Natural killer cell (primary cell): Measurements from ENCODE around the gene SPC24. TPM values are rescaled to one million over a fixed set of nuclear protein-coding genes. Genes with fewer than 3 reads are reported as not detected.
"Not testable (repeated sequence)": the region's sequence is repeated elsewhere in the genome, so short reads cannot be mapped to it uniquely, and the experiment has no call there.

Source experiments
- ATAC-seq, 3 donors: fragments of 150-1000 bp in 2 of 3; fragments of 200-7000 bp in 1 of 3; cut with Tn5 transposase; 1 replicate in 1 of 3; 2 replicates in 2 of 3; pipeline ENCODE4 v1.10.0; 2021; ENCODE audit warnings: mild to moderate bottlenecking in 2 of 3, moderate library complexity in 2 of 3
- DNase-seq, 2 donors: peaks; one replicate each; pipeline versions ENCODE4 v3.0.0 to v3.0.0-alpha.2; 2013 to 2021; ENCODE audit warnings: mixed read lengths in 1 of 2
- H3K27ac ChIP-seq: one replicate; pipeline ENCODE4 v1.5.1; 2013; ENCODE audit warnings: mild to moderate bottlenecking, low read length
- H3K27me3 ChIP-seq: one replicate; pipeline ENCODE4 v1.6.1; 2013; ENCODE audit warnings: low read length; ENCODE audit not compliant: control insufficient read depth, insufficient read depth
- H3K36me3 ChIP-seq: one replicate; pipeline ENCODE4 v1.6.1; 2013; ENCODE audit warnings: low read length; ENCODE audit not compliant: control insufficient read depth, insufficient read depth
- H3K4me1 ChIP-seq: one replicate; pipeline ENCODE4 v1.6.1; 2013; ENCODE audit warnings: low read length; ENCODE audit not compliant: control insufficient read depth, insufficient read depth
- H3K4me3 ChIP-seq: one replicate; pipeline ENCODE4 v1.5.1; 2013; ENCODE audit warnings: low read length
- H3K9me3 ChIP-seq: one replicate; pipeline ENCODE4 v1.6.1; 2013; ENCODE audit warnings: low read length; ENCODE audit not compliant: control insufficient read depth, insufficient read depth
- H3K27ac Mint-ChIP-seq, 2 donors: one replicate each; pipeline ENCODE4 v1.8.0; 2022; ENCODE audit warnings: mild to moderate bottlenecking in 2 of 2, mixed read lengths in 2 of 2, moderate library complexity in 1 of 2
- H3K27me3 Mint-ChIP-seq, 2 donors: one replicate each; pipeline ENCODE4 v1.8.0; 2022; ENCODE audit warnings: low read depth in 2 of 2, mixed read lengths in 2 of 2
- H3K36me3 Mint-ChIP-seq: one replicate; pipeline ENCODE4 v1.8.0; 2022; ENCODE audit warnings: mixed read lengths
- H3K4me1 Mint-ChIP-seq, 2 donors: one replicate each; pipeline ENCODE4 v1.8.0; 2022; ENCODE audit warnings: mixed read lengths in 2 of 2
- H3K4me3 Mint-ChIP-seq: one replicate; pipeline ENCODE4 v1.8.0; 2022; ENCODE audit warnings: mild to moderate bottlenecking, moderate library complexity, mixed read lengths
- H3K9me3 Mint-ChIP-seq, 2 donors: one replicate each; pipeline ENCODE4 v1.8.0; 2022; ENCODE audit warnings: mixed read lengths in 2 of 2
- CTCF ChIP-seq: fragments of 200-600 bp; IDR thresholded peaks from one replicate; pipeline ENCODE4 v1.8.0; 2022; ENCODE audit warnings: antibody characterized with exemption
- WGBS: methylation state at CpG from one replicate; pipeline ENCODE4 v1.1.7; 2013; ENCODE audit warnings: missing lambda C conversion rate; ENCODE audit not compliant: insufficient coverage; 5-methylcytosine and 5-hydroxymethylcytosine counted together
- intact Hi-C: fragments of 100-400 bp; cut with micrococcal nuclease; formaldehyde crosslinking; loops from one replicate; pipeline ENCODE4 v1.14.2; 2022
- total RNA-seq, 4 donors: library from RNA; stranded (reverse); fragments of 120-200 nt in 1 of 4; gene quantifications; one replicate each; pipeline versions ENCODE4 v1.2.3 to v1.2.4, GENCODE V29; 2013 to 2022

The SPC24 gene
- total RNA-seq, 3 donors from 2014 or later (not counting 1 experiment from before 2014, with no cell fraction given) = 1.7 to 6.1 (median 4.1) TPM

GRCh38 chr19:11179716-11180297, 24.2 kb upstream of the SPC24 start:
- Histone ChIP-seq H3K4me3 (no peak overlapping the region), H3K4me1 (no peaks in the 10 kb centered on the region), H3K9me3 (no peaks in the 10 kb centered on the region), H3K27ac (no peak overlapping the region), H3K36me3 (no peaks in the 10 kb centered on the region), H3K27me3 (no peaks in the 10 kb centered on the region)
- WGBS = 54% methylated on average over 10 of the region's 11 CpGs
- H3K4me3 Mint-ChIP-seq = no peak overlapping the region
- no peak for TF ChIP-seq CTCF
- ATAC-seq (no peak), DNase-seq (no peak)
- no peak overlapping the region for H3K27ac Mint-ChIP-seq
- intact Hi-C loops = no loop called here
- H3K4me1 Mint-ChIP-seq = no peaks in the 10 kb centered on the region
- H3K27me3 Mint-ChIP-seq = no peaks in the 10 kb centered on the region
- no peaks in the 10 kb centered on the region for H3K36me3 Mint-ChIP-seq
- H3K9me3 Mint-ChIP-seq = no peaks in the 10 kb centered on the region

- H3K27ac Mint-ChIP-seq, intact Hi-C loops, H3K27ac ChIP-seq, H3K4me3 Mint-ChIP-seq, H3K9me3 ChIP-seq, H3K4me1 ChIP-seq, H3K36me3 Mint-ChIP-seq, ATAC-seq, H3K27me3 ChIP-seq, H3K27me3 Mint-ChIP-seq, H3K9me3 Mint-ChIP-seq, H3K36me3 ChIP-seq, H3K4me3 ChIP-seq, DNase-seq, H3K4me1 Mint-ChIP-seq: not testable (repeated sequence)
- WGBS = 84% methylated on average over 9 of the region's 9 CpGs
Observed at GRCh38 chr19:11179145-11179465, 23.5 kb upstream of the SPC24 start.

- Histone ChIP-seq H3K27me3 (no peaks in the 10 kb centered on the region), H3K4me1 (no peaks in the 10 kb centered on the region), H3K4me3 (no peak overlapping the region), H3K9me3 (no peaks in the 10 kb centered on the region), H3K27ac (no peak overlapping the region), H3K36me3 (no peaks in the 10 kb centered on the region)
- ATAC-seq (no peak), DNase-seq (no peak)
- TF ChIP-seq CTCF = no peak
- H3K4me3 Mint-ChIP-seq = no peak overlapping the region
- no peak overlapping the region for H3K27ac Mint-ChIP-seq
- H3K9me3 Mint-ChIP-seq = no peaks in the 10 kb centered on the region
- H3K36me3 Mint-ChIP-seq = no peaks in the 10 kb centered on the region
- no peaks in the 10 kb centered on the region for H3K4me1 Mint-ChIP-seq
- 92% methylated on average over 9 of the region's 9 CpGs for WGBS
- H3K27me3 Mint-ChIP-seq = no peaks in the 10 kb centered on the region
- intact Hi-C loops = no loop called here
Observed at GRCh38 chr19:11177592-11177991, 22.0 kb upstream of the SPC24 start.

GRCh38 chr19:11176466-11177193, 21.0 kb upstream of the SPC24 start:
- intact Hi-C loops = no loop called here
- Mint-ChIP-seq H3K27me3 (no peaks in the 10 kb centered on the region), H3K4me1 (no peaks in the 10 kb centered on the region), H3K27ac (no peak overlapping the region), H3K36me3 (no peaks in the 10 kb centered on the region), H3K4me3 (no peak overlapping the region), H3K9me3 (no peaks in the 10 kb centered on the region)
- DNase-seq = no peak
- H3K27ac ChIP-seq = no peak overlapping the region
- H3K4me1 ChIP-seq = no peaks in the 10 kb centered on the region
- no peaks in the 10 kb centered on the region for H3K9me3 ChIP-seq
- 96% methylated on average over 16 of the region's 18 CpGs for WGBS
- no peak for TF ChIP-seq CTCF
- H3K36me3 ChIP-seq = no peaks in the 10 kb centered on the region
- ATAC-seq = no peak
- H3K4me3 ChIP-seq = no peak overlapping the region
- H3K27me3 ChIP-seq = no peaks in the 10 kb centered on the region
